HCT116 (cell line): ENCODE results near the gene AP4S1. TPM values are rescaled to one million over a fixed set of nuclear protein-coding genes. Genes with fewer than 3 reads are reported as not detected.

Source experiments
- ATAC-seq: fragments of 200-7000 bp; cut with Tn5 transposase; 2 replicates; pipeline ENCODE4 v1.9.1; 2020; ENCODE audit warnings: mild to moderate bottlenecking, moderate library complexity
- BruUV-seq: library from RNA; stranded (reverse); fragments of 400-500 nt; replicated peaks from 2 replicates; lab custom pipeline; 2021; lab: Mats Ljungman, UMichigan
- CTCF ChIA-PET: fragments of 300-600 bp; sonication (Branson Sonifier 250); formaldehyde crosslinking; loops from one replicate; lab custom pipeline; 2021; ENCODE audit warnings: antibody characterized with exemption; lab: Charles Lee
- POLR2A ChIA-PET: fragments of 300-600, 350-600 bp; sonication (Branson Sonifier 250); formaldehyde crosslinking; loops from one replicate; lab custom pipeline; 2021; ENCODE audit warnings: antibody characterized with exemption; lab: Charles Lee
- RAD21 ChIA-PET, 2 experiments: fragments of 300-600 bp; sonication (Branson Sonifier 250); formaldehyde crosslinking; loops; one replicate each; lab custom pipeline; 2023; ENCODE audit warnings: low total read pairs in 2 of 2; ENCODE audit not compliant: uncharacterized antibody in 2 of 2, unreplicated experiment in 2 of 2, low non-redundant PET in 1 of 2; lab: Charles Lee
- DNase-seq: peaks from one replicate; pipeline ENCODE4 v3.0.0-alpha.2; 2010; ENCODE audit warnings: low read depth, low spot score
- H2AFZ ChIP-seq: fragments of 200-600 bp; shearing (Covaris generic), sonication (generic); 2 replicates; pipeline ENCODE4 v1.6.1; 2017; ENCODE audit warnings: low read depth, mixed run types, mixed read lengths, antibody characterized with exemption, low read length; ENCODE audit not compliant: poor library complexity, severe bottlenecking
- H3K27ac ChIP-seq: 2 replicates; pipeline ENCODE4 v1.5.1; 2012; ENCODE audit warnings: low read depth, low read length
- H3K27me3 ChIP-seq: fragments of 200-600 bp; sonication (generic); 2 replicates; pipeline ENCODE4 v1.6.1; 2016; ENCODE audit warnings: mixed run types, low read length, mixed read lengths; ENCODE audit not compliant: insufficient read depth
- H3K36me3 ChIP-seq, 2 experiments: fragments of 200-500 bp in 1 of 2; fragments of 200-600 bp in 1 of 2; sonication (Bioruptor generic) in 1 of 2; sonication (generic) in 1 of 2; 2 replicates each; pipeline versions ENCODE4 v1.5.1 to v1.6.1; 2014 to 2016; ENCODE audit warnings: low read length in 2 of 2, inconsistent platforms in 1 of 2, mixed read lengths in 1 of 2, mixed run types in 1 of 2; ENCODE audit not compliant: insufficient read depth in 2 of 2, control insufficient read depth in 1 of 2
- H3K4me1 ChIP-seq, 2 experiments: fragments of 200-600 bp in 1 of 2; sonication (generic) in 1 of 2; 2 replicates each; pipeline versions ENCODE4 v1.5.1 to v1.6.1; 2012 to 2017; ENCODE audit warnings: low read length in 2 of 2, inconsistent platforms in 1 of 2, mild to moderate bottlenecking in 1 of 2, mixed read lengths in 1 of 2, mixed run types in 1 of 2, moderate library complexity in 1 of 2; ENCODE audit not compliant: insufficient read depth in 2 of 2, control insufficient read depth in 1 of 2
- H3K4me2 ChIP-seq: fragments of 200-600 bp; sonication (generic); 2 replicates; pipeline ENCODE4 v1.6.1; 2017; ENCODE audit warnings: mixed run types, low read length, mixed read lengths
- H3K4me3 ChIP-seq, 2 experiments: fragments of 200-600 bp in 1 of 2; sonication (generic) in 1 of 2; replicated peaks in 1 of 2; 2 replicates each; pipeline ENCODE4 v1.5.1; 2011 to 2016; ENCODE audit warnings: low read length in 2 of 2, control low read depth in 1 of 2, low read depth in 1 of 2, mild to moderate bottlenecking in 1 of 2, mixed read lengths in 1 of 2, mixed run types in 1 of 2
- H3K79me2 ChIP-seq: fragments of 200-600 bp; sonication (generic); 2 replicates; pipeline ENCODE4 v1.6.1; 2017; ENCODE audit warnings: mild to moderate bottlenecking, mixed run types, low read length, moderate library complexity, mixed read lengths; ENCODE audit not compliant: insufficient read depth
- H3K9ac ChIP-seq: fragments of 200-600 bp; sonication (generic); 2 replicates; pipeline ENCODE4 v1.6.1; 2016; ENCODE audit warnings: low read length, mixed read lengths
- H3K9me2 ChIP-seq: fragments of 200-600 bp; sonication (generic), shearing (Covaris generic); 2 replicates; pipeline ENCODE4 v1.6.1; 2017; ENCODE audit warnings: mixed run types, mild to moderate bottlenecking, moderate library complexity; ENCODE audit not compliant: insufficient read depth
- H3K9me3 ChIP-seq, 2 experiments: fragments of 200-500 bp in 1 of 2; fragments of 200-600 bp in 1 of 2; sonication (Bioruptor generic) in 1 of 2; sonication (generic) in 1 of 2; 2 replicates each; pipeline ENCODE4 v1.6.1; 2014 to 2017; ENCODE audit warnings: low read length in 2 of 2, mixed read lengths in 2 of 2, inconsistent platforms in 1 of 2, low read depth in 1 of 2, mild to moderate bottlenecking in 1 of 2, mixed run types in 1 of 2, moderate library complexity in 1 of 2; ENCODE audit not compliant: control insufficient read depth in 1 of 2, insufficient read depth in 1 of 2
- H4K20me1 ChIP-seq: fragments of 200-600 bp; sonication (generic), shearing (Covaris generic); 2 replicates; pipeline ENCODE4 v1.6.1; 2017; ENCODE audit warnings: mixed run types, mild to moderate bottlenecking, moderate library complexity; ENCODE audit not compliant: insufficient read depth
- ATF3 ChIP-seq: IDR thresholded peaks from 2 replicates; pipeline ENCODE4 v1.6.1; 2012
- CBX3 ChIP-seq: IDR thresholded peaks from 2 replicates; pipeline ENCODE4 v1.6.1; 2012; ENCODE audit warnings: low read depth
- CEBPB ChIP-seq: IDR thresholded peaks from 2 replicates; pipeline ENCODE4 v1.6.1; 2012; ENCODE audit warnings: low read depth
- EGR1 ChIP-seq: IDR thresholded peaks from 2 replicates; pipeline ENCODE4 v1.6.1; 2012; ENCODE audit warnings: low read depth
- ELF1 ChIP-seq: IDR thresholded peaks from 2 replicates; pipeline ENCODE4 v1.6.1; 2012; ENCODE audit warnings: low read depth, borderline replicate concordance
- EZH2phosphoT487 ChIP-seq: fragments of 200-600 bp; IDR thresholded peaks from 2 replicates; pipeline ENCODE4 v1.6.1; 2018; ENCODE audit warnings: antibody characterized with exemption, borderline replicate concordance
- JUND ChIP-seq: IDR thresholded peaks from 2 replicates; pipeline ENCODE4 v1.6.1; 2012
- MAX ChIP-seq: IDR thresholded peaks from 2 replicates; pipeline ENCODE4 v1.6.1; 2012
- POLR2AphosphoS5 ChIP-seq: IDR thresholded peaks from 2 replicates; pipeline ENCODE4 v1.6.1; 2011; ENCODE audit warnings: mild to moderate bottlenecking, low read depth, low read length, moderate library complexity
- RAD21 ChIP-seq: IDR thresholded peaks from 2 replicates; pipeline ENCODE4 v1.6.1; 2012; ENCODE audit warnings: low read depth, mild to moderate bottlenecking
- SIN3A ChIP-seq: IDR thresholded peaks from 2 replicates; pipeline ENCODE4 v1.6.1; 2012; ENCODE audit warnings: low read depth
- SP1 ChIP-seq: IDR thresholded peaks from 2 replicates; pipeline ENCODE4 v1.6.1; 2012; ENCODE audit warnings: low read depth
- SRF ChIP-seq: IDR thresholded peaks from 2 replicates; pipeline ENCODE4 v1.6.1; 2012; ENCODE audit warnings: low read depth
- YY1 ChIP-seq: IDR thresholded peaks from 2 replicates; pipeline ENCODE4 v1.6.1; 2011; ENCODE audit warnings: low read length, low read depth, moderate library complexity, mild to moderate bottlenecking; ENCODE audit not compliant: insufficient replicate concordance; ENCODE audit errors: extremely low read depth
- ZFX ChIP-seq: fragments of 450-650 bp; IDR thresholded peaks from 2 replicates; pipeline ENCODE4 v1.6.1; 2017
- ZNF274 ChIP-seq: fragments of 200-500 bp; sonication (Bioruptor generic); IDR thresholded peaks from 2 replicates; pipeline ENCODE4 v1.6.1; 2014; ENCODE audit warnings: mild to moderate bottlenecking, low read depth, low read length, inconsistent platforms
- intact Hi-C: fragments of 100-400 bp; cut with micrococcal nuclease; formaldehyde crosslinking; loops from 2 replicates; pipeline ENCODE4 v1.10.0; 2022
- total RNA-seq: library from RNA; stranded (reverse); gene quantifications from one replicate; pipeline ENCODE4 v1.2.1, GENCODE V29; 2021; ENCODE audit not compliant: unreplicated experiment
- TF ChIP-seq, protein P1 (sequence below): IDR thresholded peaks from 2 replicates; pipeline ENCODE4 v1.6.1; 2011; ENCODE audit warnings: mild to moderate bottlenecking, low read length, moderate library complexity; ENCODE audit not compliant: insufficient replicate concordance; ENCODE audit errors: extremely low read depth

AP4S1 gene
- total RNA-seq, 1 experiment from 2014 or later: 5.0 TPM

- no peak overlapping the region for H3K9ac ChIP-seq
- DNase-seq (no peak), ATAC-seq (no peak)
- H2AFZ ChIP-seq: no peak overlapping the region
- no TSS peak for BruUV-seq
- H3K4me2 ChIP-seq: no peak overlapping the region
- no peak for TF ChIP-seq ELF1
- no peak for TF ChIP-seq ZNF274
- TF ChIP-seq ZFX: no peak
- no peak for TF ChIP-seq CEBPB
- no peak for TF ChIP-seq MAX
- no peak for TF ChIP-seq EZH2phosphoT487
- no peak for TF ChIP-seq ATF3
- TF ChIP-seq SIN3A: no peak
- TF ChIP-seq SP1: no peak
- no peak for TF ChIP-seq POLR2AphosphoS5
- TF ChIP-seq, protein P1, sequence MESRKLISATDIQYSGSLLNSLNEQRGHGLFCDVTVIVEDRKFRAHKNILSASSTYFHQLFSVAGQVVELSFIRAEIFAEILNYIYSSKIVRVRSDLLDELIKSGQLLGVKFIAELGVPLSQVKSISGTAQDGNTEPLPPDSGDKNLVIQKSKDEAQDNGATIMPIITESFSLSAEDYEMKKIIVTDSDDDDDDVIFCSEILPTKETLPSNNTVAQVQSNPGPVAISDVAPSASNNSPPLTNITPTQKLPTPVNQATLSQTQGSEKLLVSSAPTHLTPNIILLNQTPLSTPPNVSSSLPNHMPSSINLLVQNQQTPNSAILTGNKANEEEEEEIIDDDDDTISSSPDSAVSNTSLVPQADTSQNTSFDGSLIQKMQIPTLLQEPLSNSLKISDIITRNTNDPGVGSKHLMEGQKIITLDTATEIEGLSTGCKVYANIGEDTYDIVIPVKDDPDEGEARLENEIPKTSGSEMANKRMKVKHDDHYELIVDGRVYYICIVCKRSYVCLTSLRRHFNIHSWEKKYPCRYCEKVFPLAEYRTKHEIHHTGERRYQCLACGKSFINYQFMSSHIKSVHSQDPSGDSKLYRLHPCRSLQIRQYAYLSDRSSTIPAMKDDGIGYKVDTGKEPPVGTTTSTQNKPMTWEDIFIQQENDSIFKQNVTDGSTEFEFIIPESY: no peak
- no peak for TF ChIP-seq SRF
- TF ChIP-seq JUND: no peak
- no peak for TF ChIP-seq CBX3
- no peak for TF ChIP-seq EGR1
- no peak for TF ChIP-seq RAD21
- TF ChIP-seq YY1: no peak
- H3K9me2 ChIP-seq: no peaks in the 10 kb centered on the region
- ChIA-PET POLR2A (no interaction called here), RAD21 (no interaction called here), CTCF (no interaction called here)
- no peak overlapping the region for H3K27ac ChIP-seq
- H3K4me3 ChIP-seq: no peak overlapping the region
- no peaks in the 10 kb centered on the region for H3K9me3 ChIP-seq
- no peaks in the 10 kb centered on the region for H3K27me3 ChIP-seq
- H4K20me1 ChIP-seq: peaks cover 9% of the 10 kb centered on the region; the same call in 1 of the 2 replicates
- no peaks in the 10 kb centered on the region for H3K36me3 ChIP-seq
- intact Hi-C loops: no loop called here
- peaks cover 18 to 38% of the 10 kb centered on the region in 2 experiments for H3K4me1 ChIP-seq
- peaks cover 97% of the 10 kb centered on the region for H3K79me2 ChIP-seq
Measured at GRCh38 chr14:30996892-30997659, 28.4 kb upstream of the AP4S1 start.
